SK-N-SH treated with all-trans-retinoic acid at 6 μM for 48 hours (cell line): Measurements from ENCODE around the gene TPST1.

Experiments
- ATAC-seq: fragments of 200-7000 bp; cut with Tn5 transposase; 3 replicates; pipeline ENCODE4 v1.9.1; 2020; ENCODE audit warnings: mild to moderate bottlenecking, moderate library complexity
- ARNTL ChIP-seq: fragments of 450-650 bp; formaldehyde crosslinking; IDR thresholded peaks from 2 replicates; pipeline ENCODE4 v1.5.0; 2020; ENCODE audit warnings: low read depth, mild to moderate bottlenecking, moderate library complexity, borderline replicate concordance
- BACH2 ChIP-seq: fragments of 250-450 bp; sonication (Bioruptor Pico); IDR thresholded peaks from 2 replicates; pipeline ENCODE4 v1.9.0; 2021; ENCODE audit warnings: mild to moderate bottlenecking, borderline replicate concordance
- CSDC2 ChIP-seq: fragments of 250-450 bp; sonication (Bioruptor Pico); IDR thresholded peaks from 2 replicates; pipeline ENCODE4 v1.5.0; 2020; ENCODE audit warnings: mild to moderate bottlenecking, moderate library complexity
- CSRNP3 ChIP-seq: fragments of 250-450 bp; sonication (Bioruptor Pico); IDR thresholded peaks from 2 replicates; pipeline ENCODE4 v1.5.1; 2021; ENCODE audit warnings: mild to moderate bottlenecking, moderate library complexity
- ESRRG ChIP-seq: fragments of 250-450 bp; sonication (Bioruptor Pico); IDR thresholded peaks from 2 replicates; pipeline ENCODE4 v1.6.1; 2021; ENCODE audit warnings: mild to moderate bottlenecking
- GLIS3 ChIP-seq: fragments of 250-450 bp; sonication (Bioruptor Pico); IDR thresholded peaks from 2 replicates; pipeline ENCODE4 v1.5.0; 2020; ENCODE audit warnings: mild to moderate bottlenecking, moderate library complexity
- ISL1 ChIP-seq: fragments of 250-450 bp; sonication (Bioruptor Pico); IDR thresholded peaks from 2 replicates; pipeline ENCODE4 v2.1.2; 2022; ENCODE audit warnings: mild to moderate bottlenecking, moderate library complexity
- OSR1 ChIP-seq: fragments of 250-450 bp; sonication (Bioruptor Pico); IDR thresholded peaks from 2 replicates; pipeline ENCODE4 v1.8.0; 2022; ENCODE audit warnings: moderate library complexity, mild to moderate bottlenecking, inconsistent platforms
- POU6F1 ChIP-seq: fragments of 250-450 bp; sonication (Bioruptor Pico); IDR thresholded peaks from 2 replicates; pipeline ENCODE4 v1.8.0; 2021; ENCODE audit warnings: low read depth, mild to moderate bottlenecking, moderate library complexity, borderline replicate concordance
- PPARA ChIP-seq: fragments of 250-450 bp; sonication (Bioruptor Pico); IDR thresholded peaks from 2 replicates; pipeline ENCODE4 v1.5.0; 2020; ENCODE audit warnings: mild to moderate bottlenecking, borderline replicate concordance
- RARB ChIP-seq: fragments of 250-450 bp; sonication (Bioruptor Pico); IDR thresholded peaks from 2 replicates; pipeline ENCODE4 v1.8.0; 2021; ENCODE audit warnings: mild to moderate bottlenecking, moderate library complexity
- SNAI2 ChIP-seq: fragments of 250-450 bp; sonication (Bioruptor Pico); IDR thresholded peaks from 2 replicates; pipeline ENCODE4 v1.5.0; 2020; ENCODE audit warnings: mild to moderate bottlenecking, moderate library complexity
- TCF4 ChIP-seq: fragments of 250-450 bp; sonication (Bioruptor Pico); IDR thresholded peaks from 2 replicates; pipeline ENCODE4 v1.8.0; 2021; ENCODE audit warnings: mild to moderate bottlenecking, moderate library complexity, borderline replicate concordance
- TOX ChIP-seq: fragments of 250-450 bp; sonication (Bioruptor Pico); IDR thresholded peaks from 2 replicates; pipeline ENCODE4 v1.8.0; 2021; ENCODE audit warnings: mild to moderate bottlenecking, moderate library complexity, borderline replicate concordance
- ZC3H10 ChIP-seq: fragments of 250-450 bp; sonication (Bioruptor Pico); IDR thresholded peaks from 2 replicates; pipeline ENCODE4 v1.5.1; 2021; ENCODE audit warnings: mild to moderate bottlenecking, moderate library complexity
- ZFP3 ChIP-seq: fragments of 250-450 bp; sonication (Bioruptor Pico); IDR thresholded peaks from 2 replicates; pipeline ENCODE4 v1.5.0; 2020; ENCODE audit warnings: mild to moderate bottlenecking, moderate library complexity
- ZFP30 ChIP-seq: fragments of 450-650 bp; formaldehyde crosslinking; IDR thresholded peaks from 2 replicates; pipeline ENCODE4 v1.5.0; 2022; ENCODE audit warnings: mild to moderate bottlenecking, moderate library complexity
- ZNF565 ChIP-seq: fragments of 450-650 bp; formaldehyde crosslinking; conservative IDR thresholded peaks from 2 replicates; pipeline ENCODE4 v1.5.0; 2020; ENCODE audit warnings: low read depth, mild to moderate bottlenecking, moderate library complexity
- ZNF70 ChIP-seq: fragments of 450-650 bp; formaldehyde crosslinking; IDR thresholded peaks from 2 replicates; pipeline ENCODE4 v1.5.0; 2020; ENCODE audit warnings: mild to moderate bottlenecking, moderate library complexity
- TF ChIP-seq, protein P1 (sequence below): fragments of 250-450 bp; sonication (Bioruptor Pico); IDR thresholded peaks from 2 replicates; pipeline ENCODE4 v1.5.0; 2020; ENCODE audit warnings: mild to moderate bottlenecking, moderate library complexity
- TF ChIP-seq, protein P2 (sequence below): fragments of 250-450 bp; sonication (Bioruptor Pico); IDR thresholded peaks from 2 replicates; pipeline ENCODE4 v1.5.1; 2020; ENCODE audit warnings: low read depth, mild to moderate bottlenecking, moderate library complexity
- TF ChIP-seq, protein P3 (sequence below): fragments of 250-450 bp; sonication (Bioruptor Pico); IDR thresholded peaks from 2 replicates; pipeline ENCODE4 v1.8.0; 2020; ENCODE audit warnings: mild to moderate bottlenecking, moderate library complexity, borderline replicate concordance

Gene TPST1

GRCh38 chr7:66189695-66190503 is 15.2 kb upstream of the TPST1 start (continued):
- no peak for TF ChIP-seq ISL1 (CRISPR knock-in tag)
- no peak for TF ChIP-seq SNAI2 (CRISPR knock-in tag)
- no peak for TF ChIP-seq CSRNP3 (CRISPR knock-in tag)
- no peak for TF ChIP-seq ARNTL

DNA sequence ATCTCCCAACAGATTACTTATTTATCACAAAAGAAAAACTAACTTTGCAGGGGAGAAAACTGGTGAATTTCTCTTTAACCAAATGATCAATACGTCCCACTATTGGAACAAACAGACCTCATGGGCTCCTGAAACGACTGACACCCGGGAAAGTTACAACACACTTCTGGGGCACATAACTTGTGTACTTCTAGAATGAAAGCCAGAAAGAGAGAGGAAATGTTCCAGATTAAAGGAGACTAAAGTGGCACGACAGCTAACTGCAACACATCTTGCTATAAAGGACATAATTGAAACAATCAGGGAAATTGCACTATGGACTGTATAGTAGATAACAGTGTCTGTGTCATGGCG is 14.7 kb upstream of the TPST1 start:
- no peak for TF ChIP-seq GLIS3 (CRISPR knock-in tag)
- TF ChIP-seq PPARA (CRISPR knock-in tag), result no peak
- TF ChIP-seq, protein P1, sequence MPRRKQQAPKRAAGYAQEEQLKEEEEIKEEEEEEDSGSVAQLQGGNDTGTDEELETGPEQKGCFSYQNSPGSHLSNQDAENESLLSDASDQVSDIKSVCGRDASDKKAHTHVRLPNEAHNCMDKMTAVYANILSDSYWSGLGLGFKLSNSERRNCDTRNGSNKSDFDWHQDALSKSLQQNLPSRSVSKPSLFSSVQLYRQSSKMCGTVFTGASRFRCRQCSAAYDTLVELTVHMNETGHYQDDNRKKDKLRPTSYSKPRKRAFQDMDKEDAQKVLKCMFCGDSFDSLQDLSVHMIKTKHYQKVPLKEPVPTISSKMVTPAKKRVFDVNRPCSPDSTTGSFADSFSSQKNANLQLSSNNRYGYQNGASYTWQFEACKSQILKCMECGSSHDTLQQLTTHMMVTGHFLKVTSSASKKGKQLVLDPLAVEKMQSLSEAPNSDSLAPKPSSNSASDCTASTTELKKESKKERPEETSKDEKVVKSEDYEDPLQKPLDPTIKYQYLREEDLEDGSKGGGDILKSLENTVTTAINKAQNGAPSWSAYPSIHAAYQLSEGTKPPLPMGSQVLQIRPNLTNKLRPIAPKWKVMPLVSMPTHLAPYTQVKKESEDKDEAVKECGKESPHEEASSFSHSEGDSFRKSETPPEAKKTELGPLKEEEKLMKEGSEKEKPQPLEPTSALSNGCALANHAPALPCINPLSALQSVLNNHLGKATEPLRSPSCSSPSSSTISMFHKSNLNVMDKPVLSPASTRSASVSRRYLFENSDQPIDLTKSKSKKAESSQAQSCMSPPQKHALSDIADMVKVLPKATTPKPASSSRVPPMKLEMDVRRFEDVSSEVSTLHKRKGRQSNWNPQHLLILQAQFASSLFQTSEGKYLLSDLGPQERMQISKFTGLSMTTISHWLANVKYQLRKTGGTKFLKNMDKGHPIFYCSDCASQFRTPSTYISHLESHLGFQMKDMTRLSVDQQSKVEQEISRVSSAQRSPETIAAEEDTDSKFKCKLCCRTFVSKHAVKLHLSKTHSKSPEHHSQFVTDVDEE (CRISPR knock-in tag), result no peak
- TF ChIP-seq ARNTL, result no peak
- TF ChIP-seq ZFP3, result no peak
- no peak for TF ChIP-seq ZFP30 (CRISPR knock-in tag)
- TF ChIP-seq BACH2, result no peak
- TF ChIP-seq ZNF70, result no peak
- TF ChIP-seq POU6F1 (CRISPR knock-in tag), result no peak
- TF ChIP-seq TOX (CRISPR knock-in tag), result no peak
- no peak for TF ChIP-seq ZNF565 (CRISPR knock-in tag)
- TF ChIP-seq RARB (CRISPR knock-in tag), result no peak
- no peak for TF ChIP-seq ESRRG
- TF ChIP-seq CSDC2 (CRISPR knock-in tag), result no peak
- TF ChIP-seq OSR1 (CRISPR knock-in tag), result no peak
- TF ChIP-seq, protein P2, sequence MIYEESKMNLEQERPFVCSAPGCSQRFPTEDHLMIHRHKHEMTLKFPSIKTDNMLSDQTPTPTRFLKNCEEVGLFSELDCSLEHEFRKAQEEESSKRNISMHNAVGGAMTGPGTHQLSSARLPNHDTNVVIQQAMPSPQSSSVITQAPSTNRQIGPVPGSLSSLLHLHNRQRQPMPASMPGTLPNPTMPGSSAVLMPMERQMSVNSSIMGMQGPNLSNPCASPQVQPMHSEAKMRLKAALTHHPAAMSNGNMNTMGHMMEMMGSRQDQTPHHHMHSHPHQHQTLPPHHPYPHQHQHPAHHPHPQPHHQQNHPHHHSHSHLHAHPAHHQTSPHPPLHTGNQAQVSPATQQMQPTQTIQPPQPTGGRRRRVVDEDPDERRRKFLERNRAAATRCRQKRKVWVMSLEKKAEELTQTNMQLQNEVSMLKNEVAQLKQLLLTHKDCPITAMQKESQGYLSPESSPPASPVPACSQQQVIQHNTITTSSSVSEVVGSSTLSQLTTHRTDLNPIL (CRISPR knock-in tag), result no peak
- TF ChIP-seq ZC3H10 (CRISPR knock-in tag), result no peak
- TF ChIP-seq, protein P3, sequence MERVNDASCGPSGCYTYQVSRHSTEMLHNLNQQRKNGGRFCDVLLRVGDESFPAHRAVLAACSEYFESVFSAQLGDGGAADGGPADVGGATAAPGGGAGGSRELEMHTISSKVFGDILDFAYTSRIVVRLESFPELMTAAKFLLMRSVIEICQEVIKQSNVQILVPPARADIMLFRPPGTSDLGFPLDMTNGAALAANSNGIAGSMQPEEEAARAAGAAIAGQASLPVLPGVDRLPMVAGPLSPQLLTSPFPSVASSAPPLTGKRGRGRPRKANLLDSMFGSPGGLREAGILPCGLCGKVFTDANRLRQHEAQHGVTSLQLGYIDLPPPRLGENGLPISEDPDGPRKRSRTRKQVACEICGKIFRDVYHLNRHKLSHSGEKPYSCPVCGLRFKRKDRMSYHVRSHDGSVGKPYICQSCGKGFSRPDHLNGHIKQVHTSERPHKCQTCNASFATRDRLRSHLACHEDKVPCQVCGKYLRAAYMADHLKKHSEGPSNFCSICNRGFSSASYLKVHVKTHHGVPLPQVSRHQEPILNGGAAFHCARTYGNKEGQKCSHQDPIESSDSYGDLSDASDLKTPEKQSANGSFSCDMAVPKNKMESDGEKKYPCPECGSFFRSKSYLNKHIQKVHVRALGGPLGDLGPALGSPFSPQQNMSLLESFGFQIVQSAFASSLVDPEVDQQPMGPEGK (CRISPR knock-in tag), result no peak
- no peak for TF ChIP-seq CSRNP3 (CRISPR knock-in tag)
- TF ChIP-seq TCF4 (CRISPR knock-in tag), result no peak
- no peak; the same call in 2 of the 3 replicates for ATAC-seq
